Fibroblast of pulmonary artery (primary cell): ENCODE measurements around the gene CHRNA9.
A peak's percentile ranks its signal among the peaks of the same experiment; 100 is the strongest.

Source experiments
- DNase-seq: peaks from one replicate; pipeline ENCODE4 v3.0.0-alpha.2; 2010; ENCODE audit warnings: low read depth
- H3K4me3 ChIP-seq: replicated peaks from 2 replicates; pipeline ENCODE4 v1.5.1; 2011; ENCODE audit warnings: low read depth, mild to moderate bottlenecking, control low read depth, low read length, moderate library complexity
- CTCF ChIP-seq: IDR thresholded peaks from 2 replicates; pipeline ENCODE4 v1.5.1; 2011; ENCODE audit warnings: mild to moderate bottlenecking, control low read depth, low read length, inconsistent platforms; ENCODE audit errors: missing control alignments

The CHRNA9 gene

GRCh38 chr4:40369437-40370274 lies 34.5 kb downstream of the CHRNA9 start:
- no peak for DNase-seq
- H3K4me3 ChIP-seq, result no peak overlapping the region
- TF ChIP-seq CTCF, result no peak

GRCh38 chr4:40372651-40373050 lies 37.5 kb downstream of the CHRNA9 start:
- H3K4me3 ChIP-seq, result no peak overlapping the region
- TF ChIP-seq CTCF, result no peak
- DNase-seq, result no peak

GRCh38 chr4:40373636-40374035 lies 38.5 kb downstream of the CHRNA9 start:
- TF ChIP-seq CTCF, result no peak
- H3K4me3 ChIP-seq, result no peak overlapping the region

GRCh38 chr4:40375095-40375494 lies 40.0 kb downstream of the CHRNA9 start:
- TF ChIP-seq CTCF, result no peak
- H3K4me3 ChIP-seq, result no peak overlapping the region
- no peak for DNase-seq

More at GRCh38 chr4:40373636-40374035, 38.5 kb downstream of the CHRNA9 start:
- DNase-seq, result no peak

GRCh38 chr4:40375620-40376019 lies 40.5 kb downstream of the CHRNA9 start:
- TF ChIP-seq CTCF, result no peak
- no peak overlapping the region for H3K4me3 ChIP-seq
- DNase-seq, result no peak

GRCh38 chr4:40377512-40378365 lies 42.6 kb downstream of the CHRNA9 start:
- TF ChIP-seq CTCF, result no peak
- DNase-seq, result peak; percentile 13

More at GRCh38 chr4:40377512-40378365, 42.6 kb downstream of the CHRNA9 start:
- no peak overlapping the region for H3K4me3 ChIP-seq
